ENCODE results near the gene KANSL1L.

DNA sequence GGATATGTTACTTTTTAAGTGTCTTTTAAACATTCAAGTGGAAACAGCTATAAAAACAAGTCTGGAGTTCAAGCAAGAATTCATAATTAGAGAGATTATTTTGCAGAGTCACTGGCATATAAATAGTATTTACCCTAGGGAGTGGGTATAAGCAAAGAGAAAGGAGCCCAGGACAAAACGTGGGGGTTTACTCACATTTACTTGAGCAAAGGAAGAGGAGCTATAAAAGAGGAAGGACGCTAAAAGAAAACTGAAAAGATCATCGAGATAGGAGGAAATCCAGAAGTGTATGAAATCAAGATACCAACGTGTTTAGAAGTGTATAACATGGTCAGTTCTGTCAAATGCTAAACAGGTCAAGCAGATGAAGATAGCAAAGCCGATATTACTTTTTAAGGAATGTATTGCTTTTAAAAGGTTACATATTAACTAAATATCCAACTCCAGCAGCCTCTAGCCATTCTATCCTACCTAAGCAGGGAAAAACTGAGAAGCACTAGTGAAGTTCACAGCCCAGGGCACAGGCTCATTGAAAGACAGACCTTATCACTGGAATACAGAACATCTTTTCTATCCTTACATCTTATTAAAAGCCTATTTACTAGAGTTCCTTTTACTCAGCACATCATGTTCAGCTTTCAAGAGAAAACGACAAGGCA lies 8.6 kb downstream of the KANSL1L start:
- TF ChIP-seq CTCF (conservative IDR thresholded peaks at IDR 0.05 in 1 of 2, IDR thresholded peaks at IDR 0.05 in 1 of 2; ENCODE audit: low read depth in 1 of 2, low read length in 2 of 2) (no peak), EZH2 (IDR thresholded peaks at IDR 0.05; ENCODE audit: low read length, missing control alignments) (no peak)

Measured in fibroblast of lung (primary cell).